C4-2B (cell line): Measurements from ENCODE around the gene FOXC1.

Experiments used
- ZFX ChIP-seq: fragments of 450-650 bp; IDR thresholded peaks from 2 replicates; pipeline ENCODE4 v1.6.1; 2017
- TF ChIP-seq, protein P1 (sequence below): fragments of 450-650 bp; conservative IDR thresholded peaks from 2 replicates; pipeline ENCODE4 v1.5.1; 2017; ENCODE audit warnings: mild to moderate bottlenecking

GRCh38 chr6:1617466-1618310, 8.0 kb downstream of the FOXC1 start:
- TF ChIP-seq, protein P1, sequence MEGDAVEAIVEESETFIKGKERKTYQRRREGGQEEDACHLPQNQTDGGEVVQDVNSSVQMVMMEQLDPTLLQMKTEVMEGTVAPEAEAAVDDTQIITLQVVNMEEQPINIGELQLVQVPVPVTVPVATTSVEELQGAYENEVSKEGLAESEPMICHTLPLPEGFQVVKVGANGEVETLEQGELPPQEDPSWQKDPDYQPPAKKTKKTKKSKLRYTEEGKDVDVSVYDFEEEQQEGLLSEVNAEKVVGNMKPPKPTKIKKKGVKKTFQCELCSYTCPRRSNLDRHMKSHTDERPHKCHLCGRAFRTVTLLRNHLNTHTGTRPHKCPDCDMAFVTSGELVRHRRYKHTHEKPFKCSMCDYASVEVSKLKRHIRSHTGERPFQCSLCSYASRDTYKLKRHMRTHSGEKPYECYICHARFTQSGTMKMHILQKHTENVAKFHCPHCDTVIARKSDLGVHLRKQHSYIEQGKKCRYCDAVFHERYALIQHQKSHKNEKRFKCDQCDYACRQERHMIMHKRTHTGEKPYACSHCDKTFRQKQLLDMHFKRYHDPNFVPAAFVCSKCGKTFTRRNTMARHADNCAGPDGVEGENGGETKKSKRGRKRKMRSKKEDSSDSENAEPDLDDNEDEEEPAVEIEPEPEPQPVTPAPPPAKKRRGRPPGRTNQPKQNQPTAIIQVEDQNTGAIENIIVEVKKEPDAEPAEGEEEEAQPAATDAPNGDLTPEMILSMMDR = no peak
- TF ChIP-seq ZFX = no peak
